GM18511 (cell line): Measurements from ENCODE around the gene PARVB.

Experiments used
- ATAC-seq: cut with Tn5 transposase; IDR thresholded peaks from one replicate; pipeline ENCODE4 v1.9.1; 2021; ENCODE audit warnings: mild to moderate bottlenecking, moderate library complexity; ENCODE audit not compliant: unreplicated experiment

PARVB gene

DNA sequence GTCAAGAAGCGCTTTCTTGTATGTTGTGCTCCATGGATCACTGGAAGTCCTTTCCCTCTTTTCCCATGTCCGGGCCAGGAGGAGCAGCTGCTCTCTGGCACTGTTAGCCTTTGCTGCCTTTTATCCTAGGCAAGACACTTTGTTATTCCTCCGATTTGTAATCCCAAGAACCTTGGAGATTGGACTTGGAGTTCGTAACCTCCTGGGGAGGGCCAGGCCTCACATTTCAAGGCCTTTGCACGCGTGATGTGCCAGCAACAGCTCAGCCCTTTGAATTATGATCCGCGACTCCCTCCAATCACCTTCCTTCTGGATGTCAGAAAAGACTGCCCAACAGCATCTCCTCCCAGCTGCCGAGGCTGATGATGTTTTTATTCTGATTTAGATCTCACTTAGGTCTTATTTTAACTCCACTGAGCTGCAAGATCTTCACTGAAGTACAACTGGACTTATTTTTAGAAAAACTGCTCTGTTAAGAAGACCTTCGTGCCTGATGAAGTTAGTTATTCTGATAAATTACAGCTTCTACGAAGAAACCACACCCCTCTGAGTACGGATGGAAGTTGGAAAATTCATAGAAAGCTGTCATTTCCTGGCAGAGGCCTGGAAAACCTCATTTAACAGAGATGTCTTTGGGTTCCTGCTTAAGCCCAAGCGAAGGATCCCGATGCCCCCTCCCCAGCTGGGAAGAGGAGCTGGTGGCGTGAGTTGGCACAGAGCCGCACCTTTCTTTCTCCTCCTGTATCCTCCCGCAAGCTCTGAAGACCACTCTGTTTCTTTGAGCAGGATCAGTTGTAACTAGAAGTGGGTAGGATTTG lies 62.4 kb downstream of the PARVB start:
- no peak for ATAC-seq

DNA sequence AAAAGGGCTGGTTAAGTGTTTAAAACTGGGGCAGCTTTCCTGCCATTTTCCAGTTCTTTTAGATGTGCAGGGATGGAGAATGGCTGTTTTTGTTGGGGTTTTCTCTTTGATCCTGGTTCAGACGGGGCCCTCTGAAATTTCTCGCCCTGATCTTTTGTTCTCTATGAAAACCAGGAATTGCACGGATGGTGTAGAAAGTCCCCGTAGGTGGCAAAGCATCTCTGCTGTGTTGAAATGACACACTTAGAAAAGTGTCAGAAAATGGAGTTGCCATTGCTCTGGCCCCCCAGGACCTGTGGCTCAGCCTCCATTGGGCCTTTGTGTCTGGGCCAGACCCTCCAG lies 63.0 kb downstream of the PARVB start:
- ATAC-seq, result no peak

DNA sequence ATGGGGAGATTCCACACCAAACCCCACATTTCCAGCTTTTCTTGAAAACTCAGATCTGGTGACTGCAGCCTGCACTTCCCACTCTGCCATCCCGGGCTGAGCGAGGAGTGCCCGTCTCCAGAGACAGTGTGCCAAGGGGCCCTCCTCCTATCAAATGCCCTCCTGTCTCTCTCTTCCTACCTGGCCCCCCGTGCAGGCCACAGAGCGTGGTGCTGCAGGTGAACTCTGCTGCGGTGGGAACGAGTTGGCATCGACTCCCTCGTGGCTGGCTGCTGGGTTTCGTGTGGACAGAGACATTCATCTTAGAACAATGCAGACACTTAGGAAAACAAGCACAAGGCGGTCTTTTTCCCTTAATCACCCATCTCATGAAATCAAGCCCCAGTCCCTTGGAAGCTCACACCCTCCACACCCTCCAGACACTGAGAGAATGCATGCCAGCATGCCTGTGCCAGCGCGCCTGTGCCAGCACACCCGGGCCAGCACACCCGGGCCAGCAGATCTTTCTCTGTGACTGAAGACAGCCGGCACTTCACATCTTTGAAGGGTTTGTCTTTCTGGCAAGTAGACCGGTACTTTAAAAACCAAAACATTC lies 65.0 kb downstream of the PARVB start:
- ATAC-seq, result no peak

DNA sequence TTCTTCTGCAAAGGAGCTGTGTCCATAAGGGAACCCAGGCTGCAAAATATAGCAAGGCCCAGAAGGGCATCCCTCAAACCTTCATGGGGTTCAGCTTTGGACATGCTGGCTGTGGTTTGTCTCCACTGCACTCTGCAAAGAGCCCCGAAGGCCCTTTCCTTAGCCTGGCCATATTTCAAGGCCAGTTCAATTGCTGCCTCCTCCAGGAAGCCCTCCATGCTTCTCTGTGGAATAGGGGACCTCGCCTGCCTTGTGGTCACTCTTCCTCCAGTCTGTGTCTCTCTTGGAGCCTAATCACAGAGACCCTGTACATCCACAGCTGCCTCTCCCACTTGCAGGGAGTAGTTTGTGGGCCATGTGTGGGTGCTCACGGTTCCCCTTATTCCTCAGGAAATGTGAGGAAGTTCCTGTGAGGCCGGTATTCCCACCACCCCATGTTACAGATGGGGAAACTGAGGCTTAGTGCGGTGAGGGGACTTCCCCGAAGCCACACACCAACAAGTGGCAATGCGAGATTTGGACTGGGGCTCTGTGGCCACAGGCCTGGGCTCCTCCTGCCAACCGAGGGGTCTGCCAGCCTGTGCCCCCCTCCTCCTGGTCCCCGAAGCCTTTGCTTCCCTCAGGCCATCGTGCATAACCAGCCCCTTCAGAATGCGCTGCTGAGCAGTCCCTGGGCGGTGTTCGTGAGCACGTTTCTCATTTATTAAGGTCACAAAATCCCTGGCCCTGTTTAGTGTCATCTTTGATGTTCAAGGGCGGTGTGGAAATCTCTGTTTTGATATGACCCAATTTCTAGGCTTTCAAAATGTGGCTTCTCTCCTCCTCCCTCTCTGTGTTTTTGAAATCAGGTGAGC lies 65.8 kb downstream of the PARVB start:
- ATAC-seq, result no peak

DNA sequence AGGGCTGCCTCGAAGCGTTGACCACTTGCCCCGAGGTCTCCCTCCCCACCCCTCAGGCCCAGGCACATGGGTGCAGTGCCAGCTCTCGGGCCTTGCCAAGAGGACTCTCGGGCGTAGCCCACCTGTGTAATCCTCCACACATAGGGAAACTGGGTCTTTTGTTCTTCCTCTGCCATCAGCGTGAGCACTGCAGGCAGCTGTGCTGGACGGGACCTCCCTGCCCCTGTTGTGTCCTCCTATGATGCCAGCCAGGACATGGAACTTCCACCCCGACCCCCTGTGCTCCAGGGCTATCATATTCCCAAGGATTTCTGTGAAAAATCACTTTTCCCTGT lies 66.4 kb downstream of the PARVB start:
- no peak for ATAC-seq

DNA sequence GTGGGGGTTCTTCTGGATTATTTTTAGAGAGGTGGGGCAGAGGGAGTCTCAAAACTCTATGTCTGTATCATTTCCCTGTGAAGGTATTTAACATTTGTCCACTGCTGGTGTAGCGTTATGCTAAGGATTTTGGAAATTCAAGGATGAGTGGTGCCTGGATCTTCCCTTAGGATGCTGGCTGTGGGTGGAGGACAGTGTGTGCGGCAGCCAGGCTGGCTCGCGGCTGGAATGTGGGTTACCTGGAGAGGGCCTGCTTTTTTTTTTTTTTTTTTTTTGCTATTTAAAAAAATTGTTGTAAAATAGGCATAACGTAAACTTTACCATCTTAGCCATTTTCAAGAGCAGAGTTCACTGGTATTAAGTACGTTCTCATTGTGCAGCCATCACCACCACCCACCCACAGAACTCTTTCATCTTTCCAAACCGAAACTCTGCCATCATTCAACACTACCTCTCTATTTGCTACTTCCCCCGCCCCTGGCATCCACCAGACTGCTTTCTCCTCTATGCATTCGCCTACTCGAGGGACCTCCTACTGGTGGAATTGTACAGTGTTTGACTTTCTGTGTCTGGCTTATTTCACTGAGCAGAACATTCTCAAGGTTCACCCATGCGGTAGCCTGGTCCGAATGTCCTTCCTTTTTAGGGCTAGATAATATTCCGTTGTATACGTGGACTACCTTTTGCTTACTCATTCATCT lies 67.1 kb downstream of the PARVB start:
- no peak for ATAC-seq

DNA sequence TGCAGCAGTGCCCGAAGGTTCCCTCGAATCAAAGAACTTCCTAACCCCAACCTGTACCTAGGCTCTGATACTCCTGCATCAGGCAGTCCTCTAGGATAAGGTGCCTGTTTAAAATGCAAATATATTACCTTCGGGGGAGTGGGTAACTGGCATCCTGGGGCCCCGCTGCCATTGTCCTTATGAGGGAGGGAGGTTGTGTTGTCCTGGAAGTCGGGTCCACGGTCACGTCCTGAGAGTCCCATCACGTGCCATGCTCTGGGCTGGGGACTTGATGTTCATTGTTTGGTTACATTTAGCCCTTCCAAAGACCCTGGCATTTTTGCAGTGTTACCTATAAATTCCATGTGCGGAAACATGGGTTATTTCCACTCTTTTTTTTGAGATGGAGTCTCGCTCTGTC lies 67.6 kb downstream of the PARVB start:
- ATAC-seq, result no peak

DNA sequence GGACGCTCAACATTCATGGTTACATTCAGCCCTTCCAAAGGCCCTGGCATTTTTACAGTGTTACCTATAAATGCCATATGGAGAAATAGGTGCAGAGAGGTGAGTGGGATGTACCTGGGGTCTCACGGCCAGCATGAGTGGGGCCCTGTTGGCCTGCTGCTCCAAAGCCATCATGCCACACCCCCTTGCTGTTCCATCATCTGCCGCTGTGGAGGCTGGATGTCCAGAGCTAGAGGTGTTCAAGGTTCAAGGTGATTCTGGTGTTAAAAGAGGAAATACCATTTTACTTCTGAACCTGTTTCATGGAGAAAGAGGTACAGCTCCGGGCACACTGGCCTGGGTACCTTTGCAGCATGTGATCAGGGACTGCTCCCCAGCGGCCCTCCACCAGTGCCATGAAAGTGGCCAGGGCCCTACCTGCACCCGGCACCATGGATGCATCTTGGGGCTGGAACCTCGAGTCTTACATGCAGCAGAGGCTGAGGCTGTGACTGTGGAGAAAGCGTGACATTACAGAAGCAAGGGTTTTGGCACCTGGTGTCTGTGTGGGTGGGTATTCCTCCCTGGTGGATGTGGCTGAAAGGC lies 68.6 kb downstream of the PARVB start:
- ATAC-seq, result no peak

DNA sequence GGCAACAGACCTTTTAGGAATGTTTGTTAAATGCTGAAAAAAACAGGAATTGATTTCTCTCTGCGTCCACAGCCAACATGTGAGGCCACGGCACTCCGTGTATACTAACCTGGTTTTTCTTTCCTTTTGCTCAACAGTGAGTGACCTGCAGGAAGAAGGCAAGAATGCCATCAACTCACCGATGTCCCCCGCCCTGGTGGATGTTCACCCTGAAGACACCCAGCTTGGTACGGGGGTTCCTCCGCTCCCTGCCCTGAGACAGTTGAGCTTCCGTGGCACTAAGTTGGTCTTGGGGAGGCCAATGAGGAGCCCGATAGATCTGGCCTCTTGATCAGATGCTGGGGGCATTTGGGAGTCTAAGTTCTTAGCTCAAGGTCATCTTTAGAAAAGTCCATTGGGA lies 69.7 kb downstream of the PARVB start:
- no peak for ATAC-seq

DNA sequence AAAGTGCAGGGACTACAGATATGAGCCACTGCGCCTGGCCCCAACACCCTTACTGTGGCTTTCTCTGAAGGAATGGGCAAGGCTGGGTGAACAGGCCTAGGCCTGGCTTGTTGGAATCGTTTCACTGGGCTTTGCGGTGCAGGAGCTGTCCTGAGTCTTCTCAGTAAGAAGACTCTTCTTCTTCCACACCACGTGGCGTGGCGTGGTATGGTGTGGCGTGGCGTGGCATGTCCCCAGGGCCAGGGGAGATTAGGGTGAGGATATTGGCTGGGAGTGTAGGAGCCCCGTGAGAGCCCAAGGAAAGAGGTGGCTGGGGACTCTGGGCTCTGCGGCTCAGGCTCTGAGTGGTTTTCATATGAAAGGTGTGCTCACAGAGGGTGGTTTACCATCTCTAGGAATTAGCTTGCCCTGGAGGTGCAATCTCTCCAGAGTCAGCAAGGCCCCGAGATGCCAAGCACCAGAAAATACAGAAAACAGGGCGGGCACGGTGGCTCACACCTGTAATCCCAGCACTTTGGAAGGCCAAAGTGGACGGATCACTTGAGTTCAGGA lies 70.7 kb downstream of the PARVB start:
- no peak for ATAC-seq

DNA sequence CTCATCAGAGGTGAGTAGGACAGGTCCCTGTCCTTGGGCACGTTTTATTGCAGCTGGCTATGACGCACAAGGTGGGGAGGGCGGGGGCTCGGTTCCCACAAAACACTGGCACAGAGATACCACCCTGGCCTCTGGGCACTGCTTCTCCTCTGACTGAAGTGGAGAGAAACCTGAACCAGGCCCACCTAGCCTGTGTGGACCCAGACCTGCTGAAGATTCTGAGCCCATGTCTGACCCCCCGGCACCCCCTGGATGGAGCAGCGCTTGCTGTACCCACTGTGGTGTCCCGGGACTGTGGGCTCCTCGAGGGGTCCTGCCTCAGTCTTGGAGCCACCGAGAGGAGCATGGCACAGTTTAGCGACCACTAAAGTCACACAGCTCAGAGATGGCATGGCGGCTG lies 72.6 kb downstream of the PARVB start:
- ATAC-seq, result no peak

DNA sequence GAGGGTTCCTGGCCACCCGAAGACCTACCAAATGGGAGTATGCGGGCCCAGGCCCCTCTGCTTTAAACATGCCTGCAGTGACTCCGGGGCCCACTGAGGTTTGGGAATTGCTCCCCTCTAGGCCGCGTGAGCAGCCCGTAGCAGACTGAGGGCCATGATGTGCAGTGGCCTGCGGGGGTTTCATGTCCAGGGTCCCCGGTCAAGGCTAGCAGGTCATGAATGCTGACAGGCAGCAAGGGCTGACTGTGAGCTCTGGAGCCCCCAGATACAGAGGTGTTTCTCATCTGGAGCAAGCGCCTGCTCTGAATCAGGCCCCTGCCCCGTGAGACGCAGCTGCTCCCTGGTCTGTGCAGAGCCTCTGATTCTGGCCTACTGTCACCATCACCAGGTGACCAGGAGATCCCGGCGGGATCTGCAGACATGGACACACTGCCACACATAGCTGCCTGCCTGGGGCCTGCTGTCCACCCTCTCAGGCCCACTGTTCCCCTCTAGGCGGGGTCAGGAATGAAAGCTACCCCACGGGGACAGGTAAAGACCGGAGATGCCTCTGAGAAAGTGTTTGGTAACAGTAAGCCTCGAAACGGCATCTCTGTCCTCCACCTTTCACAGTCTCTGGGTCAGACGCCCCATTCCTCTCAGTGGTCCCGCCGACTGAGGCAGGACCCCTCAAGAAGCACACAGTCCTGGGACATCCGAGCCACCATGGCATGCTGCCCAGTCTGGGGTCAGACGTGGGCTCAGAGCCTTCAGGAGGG lies 73.3 kb downstream of the PARVB start:
- no peak for ATAC-seq

DNA sequence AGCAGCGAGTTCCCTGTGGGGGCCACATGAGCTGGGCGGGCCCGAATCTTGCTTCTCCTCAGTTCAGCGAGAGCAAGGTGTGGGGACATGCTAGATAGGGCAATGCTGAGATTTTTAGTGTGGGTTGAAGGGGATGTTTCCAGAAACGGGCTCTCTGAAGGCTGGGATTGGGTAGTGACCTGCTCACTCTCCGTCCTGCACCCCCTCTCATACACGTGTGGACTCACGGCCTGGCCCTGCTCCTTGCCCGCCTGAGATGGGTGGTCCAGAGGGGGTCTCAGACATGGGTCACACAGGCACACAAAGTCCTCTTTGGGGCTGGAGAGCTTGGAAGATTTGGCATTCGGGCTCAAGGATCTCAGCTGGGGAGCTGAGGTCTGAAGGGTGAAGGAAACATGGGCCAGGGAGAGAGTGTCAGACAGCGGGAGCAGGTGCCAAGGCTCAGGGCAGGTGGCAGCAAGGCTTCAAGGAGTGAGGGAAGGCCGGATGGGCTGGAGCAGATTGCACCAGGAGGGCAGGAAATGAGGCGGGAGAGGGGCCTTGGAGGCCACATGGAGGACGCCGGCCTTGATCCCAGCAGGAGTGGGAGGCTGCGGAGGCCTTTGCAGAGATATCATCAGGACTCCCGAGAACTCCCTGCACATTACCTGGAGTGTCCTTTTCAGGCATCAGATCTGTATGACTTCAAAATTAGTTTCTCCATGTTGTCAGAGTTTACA lies 74.1 kb downstream of the PARVB start:
- no peak for ATAC-seq

DNA sequence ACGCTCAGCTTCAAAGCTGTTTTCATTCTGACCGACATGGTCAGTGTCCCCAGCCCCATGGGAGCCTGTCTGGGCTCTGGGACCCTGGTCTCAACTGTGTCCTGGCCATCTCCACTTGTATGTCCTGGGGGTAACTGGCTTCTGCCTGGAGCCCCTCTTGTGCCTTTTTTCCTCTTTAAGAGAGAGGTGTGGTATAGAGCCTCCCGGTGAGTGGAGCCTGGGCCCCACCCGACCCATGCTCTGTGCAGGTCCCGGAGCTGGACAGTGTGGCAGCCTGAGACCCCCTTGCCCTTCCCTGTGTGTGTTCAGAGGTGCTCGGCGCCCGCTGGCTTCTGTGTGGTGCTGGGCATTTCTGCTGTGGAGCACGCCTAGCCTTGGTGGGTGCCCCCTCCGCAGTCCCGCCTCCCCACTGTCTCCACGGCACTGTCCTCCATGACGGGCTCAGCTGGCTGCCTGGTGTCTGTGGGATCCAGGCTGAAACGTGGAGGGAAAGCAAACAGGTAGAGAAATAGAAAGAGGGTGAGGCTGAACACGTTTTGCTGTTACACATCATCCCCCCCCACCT lies 74.9 kb downstream of the PARVB start:
- ATAC-seq, result no peak

DNA sequence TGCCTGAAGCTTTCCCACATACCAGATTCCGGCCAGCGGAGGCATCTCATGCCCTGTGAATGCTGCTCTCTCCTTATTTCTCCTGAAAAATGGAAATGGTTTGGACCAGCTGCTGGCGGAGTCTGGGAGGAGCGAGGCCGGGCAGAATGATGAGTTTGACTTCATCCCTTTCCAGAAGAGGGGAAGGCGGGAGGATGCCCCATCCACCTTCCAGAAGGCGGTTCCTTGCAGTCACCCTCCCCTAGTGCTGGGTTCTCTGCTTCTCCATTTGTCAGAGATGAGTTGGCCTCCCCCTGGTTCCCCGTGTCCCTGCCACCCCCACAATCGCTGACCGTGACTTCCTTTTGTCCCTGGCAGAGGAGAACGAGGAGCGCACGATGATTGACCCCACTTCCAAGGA lies 75.6 kb downstream of the PARVB start:
- no peak for ATAC-seq

DNA sequence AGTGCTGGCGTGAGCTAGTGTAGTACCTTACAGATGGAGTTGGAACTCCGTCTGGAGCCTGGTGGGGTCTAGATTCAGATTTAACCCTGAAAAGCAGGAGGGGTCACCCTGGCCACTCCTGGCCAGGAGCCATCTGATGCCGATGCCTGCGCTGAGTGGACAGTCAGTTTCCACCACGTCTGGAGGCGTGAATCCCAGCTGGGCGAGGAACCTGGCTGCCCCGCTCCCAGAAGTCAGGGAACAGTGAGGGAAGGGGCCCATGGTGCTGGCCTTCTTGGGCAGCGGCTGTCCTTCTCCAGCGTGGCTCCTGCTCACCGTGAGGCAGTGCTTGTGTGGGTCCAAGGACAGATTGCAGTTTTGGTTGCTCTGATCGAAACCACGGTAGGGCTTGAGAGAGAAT lies 76.3 kb downstream of the PARVB start:
- ATAC-seq, result no peak

DNA sequence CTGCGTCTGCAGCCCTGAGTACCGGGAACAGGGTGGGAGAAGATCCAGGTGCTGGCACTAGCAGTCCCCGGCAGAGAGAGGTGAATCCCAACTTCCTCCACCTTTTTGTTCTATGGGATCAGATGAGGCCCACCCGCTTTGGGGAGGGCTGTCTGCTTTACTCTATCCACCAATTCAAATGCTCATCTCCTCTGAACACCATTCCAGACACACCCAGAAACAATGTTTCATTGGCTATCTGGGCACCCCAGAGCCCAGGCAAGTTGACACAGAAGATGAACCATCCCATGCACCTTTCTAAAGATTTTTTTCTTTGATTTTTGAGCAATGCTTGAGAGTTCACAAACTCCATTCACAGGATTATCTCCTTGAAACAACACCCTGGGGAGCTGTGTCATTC lies 78.0 kb downstream of the PARVB start:
- ATAC-seq, result no peak

DNA sequence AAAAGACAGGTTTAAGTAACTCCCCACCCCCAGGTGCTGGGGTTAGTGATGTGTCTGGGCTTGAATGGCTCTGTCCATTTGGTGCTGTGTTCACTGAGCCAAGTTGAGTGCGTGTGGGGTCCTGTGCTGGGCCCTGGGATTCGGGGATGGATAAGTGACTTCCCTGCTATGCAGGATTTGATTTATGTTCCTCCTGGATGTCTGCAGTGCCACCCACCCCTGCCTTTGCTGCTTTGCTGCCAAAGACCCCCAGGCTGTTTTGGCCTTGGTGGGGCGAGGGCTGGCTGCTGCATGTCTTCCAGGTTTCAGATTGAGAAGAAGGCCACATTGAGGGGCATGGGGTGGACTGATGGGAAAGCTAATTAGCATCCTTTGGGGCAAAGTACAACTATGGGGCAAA lies 78.8 kb downstream of the PARVB start:
- ATAC-seq, result no peak
